HepG2 (cell line): ENCODE measurements around the gene RAD9A. TPM values are rescaled to one million over a fixed set of nuclear protein-coding genes. Genes with fewer than 3 reads are reported as not detected.

Experiments
- ARID5B ChIP-seq: IDR thresholded peaks from 2 replicates; pipeline ENCODE4 v1.4.0; 2020; ENCODE audit warnings: mild to moderate bottlenecking, missing genetic modification reagents
- DPF2 ChIP-seq: sonication (generic); formaldehyde crosslinking; IDR thresholded peaks from 2 replicates; pipeline ENCODE4 v1.4.0; 2020; ENCODE audit warnings: mild to moderate bottlenecking, low read depth, missing genetic modification reagents, borderline replicate concordance
- FOXA1 ChIP-seq, 2 experiments: fragments of 450-650 bp in 1 of 2; sonication (generic) in 1 of 2; formaldehyde crosslinking in 1 of 2; IDR thresholded peaks; 2 replicates each; pipeline versions ENCODE4 v1.4.0 to v1.6.1; 2016 to 2020; ENCODE audit warnings: missing genetic modification reagents in 1 of 2
- GATAD1 ChIP-seq: IDR thresholded peaks from 2 replicates; pipeline ENCODE4 v1.6.1; 2016; ENCODE audit warnings: missing genetic modification reagents, missing compliant biosample characterization
- HHEX ChIP-seq: IDR thresholded peaks from 2 replicates; pipeline ENCODE4 v1.6.1; 2016; ENCODE audit warnings: control low read depth
- HNRNPLL ChIP-seq: fragments of 200-400 bp; formaldehyde crosslinking; IDR thresholded peaks from 2 replicates; pipeline ENCODE4 v1.6.1; 2017; ENCODE audit warnings: mild to moderate bottlenecking, low read depth, low read length; ENCODE audit not compliant: poor library complexity, severe bottlenecking
- IKZF1 ChIP-seq: fragments of 450-650 bp; IDR thresholded peaks from 2 replicates; pipeline ENCODE4 v1.7.1; 2016
- KDM5A ChIP-seq: fragments of 200-600 bp; sonication (generic); IDR thresholded peaks from 2 replicates; pipeline ENCODE4 v1.7.0; 2018; ENCODE audit warnings: antibody characterized with exemption, mild to moderate bottlenecking, low read length, borderline replicate concordance
- KLF16 ChIP-seq, 2 experiments: sonication (generic) in 1 of 2; formaldehyde crosslinking in 1 of 2; IDR thresholded peaks; 2 replicates each; pipeline versions ENCODE4 v1.6.1 to v1.8.0; 2016 to 2023; ENCODE audit warnings: missing genetic modification reagents in 2 of 2, missing compliant biosample characterization in 1 of 2
- MYNN ChIP-seq: sonication (generic); formaldehyde crosslinking; IDR thresholded peaks from 2 replicates; pipeline ENCODE4 v1.4.0; 2020; ENCODE audit warnings: mild to moderate bottlenecking, low read depth, missing genetic modification reagents
- NR2C2 ChIP-seq: sonication (generic); formaldehyde crosslinking; IDR thresholded peaks from 2 replicates; pipeline ENCODE4 v1.4.0; 2020; ENCODE audit warnings: missing genetic modification reagents, mild to moderate bottlenecking, moderate library complexity, borderline replicate concordance
- NR2F2 ChIP-seq: IDR thresholded peaks from 2 replicates; pipeline ENCODE4 v1.6.1; 2012; ENCODE audit warnings: low read depth, inconsistent platforms, borderline replicate concordance
- NRL ChIP-seq: sonication (generic); formaldehyde crosslinking; IDR thresholded peaks from 2 replicates; pipeline ENCODE4 v1.5.0; 2020; ENCODE audit warnings: missing genetic modification reagents, mild to moderate bottlenecking, moderate library complexity, borderline replicate concordance
- SALL2 ChIP-seq: sonication (generic); formaldehyde crosslinking; IDR thresholded peaks from 2 replicates; pipeline ENCODE4 v1.8.1; 2023; ENCODE audit warnings: mild to moderate bottlenecking, missing genetic modification reagents, inconsistent platforms
- THAP9 ChIP-seq: sonication (generic); formaldehyde crosslinking; IDR thresholded peaks from 2 replicates; pipeline ENCODE4; 2020; ENCODE audit warnings: missing genetic modification reagents, mild to moderate bottlenecking, borderline replicate concordance
- XRCC5 ChIP-seq: fragments of 200-400 bp; formaldehyde crosslinking; optimal IDR thresholded peaks from 2 replicates; pipeline ENCODE3; 2017; ENCODE audit warnings: mild to moderate bottlenecking, low read length
- YEATS4 ChIP-seq: sonication (generic); formaldehyde crosslinking; IDR thresholded peaks from 2 replicates; pipeline ENCODE4 v1.4.0; 2020; ENCODE audit warnings: missing genetic modification reagents, borderline replicate concordance
- ZNF17 ChIP-seq: sonication (generic); formaldehyde crosslinking; IDR thresholded peaks from 2 replicates; pipeline ENCODE4 v1.5.0; 2020; ENCODE audit warnings: mild to moderate bottlenecking, missing genetic modification reagents
- polyA plus RNA-seq, 8 experiments: library from polyadenylated mRNA; depleted of rRNA in 3 of 8; stranded (reverse) in 7 of 8; unstranded in 1 of 8; fragments of >200 nt; fragmentation: Illumina TruSeq in 4 of 8; extraction: Trizol in 4 of 8; gene quantifications; 2 replicates each; pipeline versions ENCODE4 v1.2.1 to v1.2.3, GENCODE V29; 2011 to 2016; ENCODE audit warnings: low read depth in 4 of 8, missing spikeins in 1 of 8, mixed read lengths in 1 of 8; ENCODE audit not compliant: insufficient read depth in 1 of 8
- total RNA-seq, 5 experiments: library from RNA; depleted of rRNA; stranded (reverse); fragments of >200 nt; fragmentation: Illumina TruSeq; extraction: Trizol; gene quantifications; 2 replicates each; pipeline ENCODE4 v1.2.3, GENCODE V29; 2016; ENCODE audit warnings: low read depth in 1 of 5

RAD9A gene
- total and polyA plus RNA-seq, 2 of the 13 experiments (the other 11 are each of a cell fraction or from before 2014, with no cell fraction given): 10.1 to 15.7 TPM

GRCh38 chr11:67428052-67429001 lies 36.5 kb downstream of the RAD9A start, which contains the start of gene RPS6KB2 (continued):
- TF ChIP-seq ARID5B (CRISPR knock-in tag): peak; percentile 37; the same call in 1 of the 2 replicates
- TF ChIP-seq YEATS4 (CRISPR knock-in tag): peak; percentile 73
- TF ChIP-seq NR2C2 (CRISPR knock-in tag): peak; percentile 80; the same call in 1 of the 2 replicates
- TF ChIP-seq HNRNPLL: peak; percentile 82
- no peak for TF ChIP-seq MYNN
- peak; percentile 11; the same call in 1 of the 2 replicates for TF ChIP-seq NRL (CRISPR knock-in tag)
- peak in 1 of 2 experiments; percentile 68; a peak in 2 of 4 replicates for TF ChIP-seq KLF16 (CRISPR knock-in tag; IDR thresholded peaks at IDR 0.05)
- TF ChIP-seq KDM5A: peak; percentile 96
- TF ChIP-seq DPF2 (CRISPR knock-in tag): no peak
- TF ChIP-seq HHEX (CRISPR knock-in tag): no peak
- peak; percentile 93 for TF ChIP-seq SALL2
- TF ChIP-seq XRCC5: peak; percentile 75
- TF ChIP-seq ZNF17 (CRISPR knock-in tag): no peak
- no peak; the same call in 1 of the 2 replicates for TF ChIP-seq NR2F2
- no peak for TF ChIP-seq IKZF1
- TF ChIP-seq FOXA1 (IDR thresholded peaks at IDR 0.05): no peak
- no peak for TF ChIP-seq FOXA1 (CRISPR knock-in tag; IDR thresholded peaks at IDR 0.05)
- TF ChIP-seq THAP9 (CRISPR knock-in tag): peak; percentile 89; the same call in 1 of the 2 replicates
- TF ChIP-seq GATAD1 (CRISPR knock-in tag): peak; percentile 98
